Caco-2 (cell line): ENCODE results near the gene OR52E6. TPM values are rescaled to one million over a fixed set of nuclear protein-coding genes. Genes with fewer than 3 reads are reported as not detected.

Experiments used
- BruUV-seq: library from RNA; stranded (reverse); fragments of 400-500 nt; replicated peaks from 2 replicates; lab custom pipeline; 2021; lab: Mats Ljungman, UMichigan
- CTCF ChIA-PET: fragments of 300-600 bp; sonication (Branson Sonifier 250); formaldehyde crosslinking; loops from one replicate; lab custom pipeline; 2022; ENCODE audit warnings: antibody characterized with exemption; lab: Charles Lee
- POLR2A ChIA-PET: fragments of 300-600 bp; sonication (Branson Sonifier 250); formaldehyde crosslinking; loops from one replicate; lab custom pipeline; 2022; ENCODE audit warnings: antibody characterized with exemption; lab: Charles Lee
- DNase-seq, 2 experiments: peaks; one replicate each; pipeline versions ENCODE4 v3.0.0 to v3.0.0-alpha.2; 2020 to 2022
- H3K27me3 ChIP-seq: replicated peaks from 2 replicates; pipeline ENCODE4 v1.6.0; 2011; ENCODE audit warnings: low read length; ENCODE audit not compliant: control insufficient read depth, insufficient read depth
- H3K36me3 ChIP-seq: 2 replicates; pipeline ENCODE4 v1.5.1; 2011; ENCODE audit warnings: low read length; ENCODE audit not compliant: control insufficient read depth, insufficient read depth
- H3K4me1 ChIP-seq: fragments of 250-450 bp; sonication (Bioruptor Pico); 2 replicates; pipeline ENCODE4 v1.5.1; 2020; ENCODE audit warnings: mild to moderate bottlenecking
- H3K4me3 ChIP-seq: 2 replicates; pipeline ENCODE4 v1.5.1; 2011; ENCODE audit warnings: low read depth, mild to moderate bottlenecking, control low read depth, low read length
- H3K9me3 ChIP-seq: fragments of 250-450 bp; sonication (Bioruptor Pico); 2 replicates; pipeline ENCODE4 v1.5.1; 2020; ENCODE audit warnings: mild to moderate bottlenecking, moderate library complexity
- H3K27ac Mint-ChIP-seq: one replicate; pipeline ENCODE4 v1.8.0; 2022; ENCODE audit warnings: mixed read lengths; ENCODE audit not compliant: unreplicated experiment
- H3K27me3 Mint-ChIP-seq: one replicate; pipeline ENCODE4 v1.8.0; 2022; ENCODE audit warnings: mixed read lengths; ENCODE audit not compliant: insufficient read depth, unreplicated experiment
- H3K36me3 Mint-ChIP-seq: one replicate; pipeline ENCODE4 v1.8.0; 2022; ENCODE audit warnings: mild to moderate bottlenecking, mixed read lengths; ENCODE audit not compliant: insufficient read depth, unreplicated experiment
- H3K4me1 Mint-ChIP-seq: one replicate; pipeline ENCODE4 v1.8.0; 2022; ENCODE audit warnings: low read depth, mixed read lengths; ENCODE audit not compliant: unreplicated experiment
- H3K4me3 Mint-ChIP-seq: one replicate; pipeline ENCODE4 v1.8.0; 2022; ENCODE audit warnings: mild to moderate bottlenecking, moderate library complexity, mixed read lengths; ENCODE audit not compliant: unreplicated experiment
- H3K9me3 Mint-ChIP-seq: one replicate; pipeline ENCODE4 v1.8.0; 2022; ENCODE audit warnings: mixed read lengths; ENCODE audit not compliant: unreplicated experiment
- intact Hi-C: fragments of 100-400 bp; cut with micrococcal nuclease; formaldehyde crosslinking; loops from one replicate; pipeline ENCODE4 v1.10.0; 2022; ENCODE audit not compliant: unreplicated experiment
- total RNA-seq: library from RNA; stranded (reverse); gene quantifications from 2 replicates; pipeline ENCODE4 v1.2.3, GENCODE V29; 2022
- TF ChIP-seq, protein P1 (sequence below), 2 experiments: fragments of 200-600 bp in 1 of 2; IDR thresholded peaks; 1 replicate in 1 of 2; 2 replicates in 1 of 2; pipeline versions ENCODE4 v1.5.1 to v1.8.0; 2011 to 2022; ENCODE audit warnings: antibody characterized with exemption in 1 of 2, control low read depth in 1 of 2, inconsistent platforms in 1 of 2, low read depth in 1 of 2, low read length in 1 of 2, mild to moderate bottlenecking in 1 of 2, moderate library complexity in 1 of 2; ENCODE audit not compliant: insufficient read depth in 1 of 2, severe bottlenecking in 1 of 2, unreplicated experiment in 1 of 2

OR52E6 gene
- total RNA-seq, 1 experiment from 2014 or later: not detected

DNA sequence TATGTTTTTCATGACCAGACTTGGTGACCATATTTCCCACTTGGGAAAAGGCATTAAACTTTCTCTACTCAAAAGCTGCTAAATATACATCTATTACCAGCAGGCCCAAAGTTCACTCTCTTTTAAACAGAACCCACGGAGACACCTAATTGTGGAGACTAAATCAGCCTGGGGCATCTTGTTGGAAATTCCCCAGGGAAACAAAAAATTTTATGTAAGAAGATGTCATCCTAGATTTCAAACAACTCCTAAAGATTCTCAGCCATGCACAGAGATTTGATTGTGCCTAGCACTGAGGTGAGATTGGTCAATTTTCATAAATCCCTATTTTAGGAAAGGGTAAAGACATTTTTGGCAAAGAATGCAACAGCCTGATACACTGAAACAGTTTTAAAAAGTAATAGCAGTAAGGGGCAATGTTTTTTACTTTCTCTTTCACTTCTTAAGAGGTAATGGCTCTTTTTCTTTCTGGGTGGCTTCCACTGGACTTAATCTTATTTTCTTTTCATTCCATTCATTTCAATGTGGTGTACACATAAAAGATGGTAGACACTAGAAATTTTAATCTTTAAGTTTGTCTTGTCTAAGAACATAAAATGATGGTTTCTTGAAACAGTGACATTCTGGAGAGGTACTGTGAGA is 23.3 kb downstream of the OR52E6 start:
- no peak for DNase-seq
- no peaks in the 10 kb centered on the region for H3K27me3 Mint-ChIP-seq
- Histone ChIP-seq H3K4me3 (no peak overlapping the region), H3K9me3 (0 out of 2 replicates have a peak, but pooled peaks cover 3% of the 10 kb centered on the region), H3K4me1 (peaks cover 9% of the 10 kb centered on the region), H3K36me3 (no peaks in the 10 kb centered on the region), H3K27me3 (no peaks in the 10 kb centered on the region; the same call in 1 of the 2 replicates)
- H3K27ac Mint-ChIP-seq: no peak overlapping the region
- H3K9me3 Mint-ChIP-seq: no peaks in the 10 kb centered on the region
- ChIA-PET CTCF (no interaction called here), POLR2A (no interaction called here)
- H3K4me1 Mint-ChIP-seq: peaks cover under 1% of the 10 kb centered on the region
- intact Hi-C loops: no loop called here
- TF ChIP-seq, protein P1, sequence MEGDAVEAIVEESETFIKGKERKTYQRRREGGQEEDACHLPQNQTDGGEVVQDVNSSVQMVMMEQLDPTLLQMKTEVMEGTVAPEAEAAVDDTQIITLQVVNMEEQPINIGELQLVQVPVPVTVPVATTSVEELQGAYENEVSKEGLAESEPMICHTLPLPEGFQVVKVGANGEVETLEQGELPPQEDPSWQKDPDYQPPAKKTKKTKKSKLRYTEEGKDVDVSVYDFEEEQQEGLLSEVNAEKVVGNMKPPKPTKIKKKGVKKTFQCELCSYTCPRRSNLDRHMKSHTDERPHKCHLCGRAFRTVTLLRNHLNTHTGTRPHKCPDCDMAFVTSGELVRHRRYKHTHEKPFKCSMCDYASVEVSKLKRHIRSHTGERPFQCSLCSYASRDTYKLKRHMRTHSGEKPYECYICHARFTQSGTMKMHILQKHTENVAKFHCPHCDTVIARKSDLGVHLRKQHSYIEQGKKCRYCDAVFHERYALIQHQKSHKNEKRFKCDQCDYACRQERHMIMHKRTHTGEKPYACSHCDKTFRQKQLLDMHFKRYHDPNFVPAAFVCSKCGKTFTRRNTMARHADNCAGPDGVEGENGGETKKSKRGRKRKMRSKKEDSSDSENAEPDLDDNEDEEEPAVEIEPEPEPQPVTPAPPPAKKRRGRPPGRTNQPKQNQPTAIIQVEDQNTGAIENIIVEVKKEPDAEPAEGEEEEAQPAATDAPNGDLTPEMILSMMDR (IDR thresholded peaks at IDR 0.05; ENCODE audit: insufficient read depth in 1 of 2, low read depth in 1 of 2, low read length in 1 of 2, severe bottlenecking in 1 of 2, unreplicated experiment in 1 of 2): no peak
- no peaks in the 10 kb centered on the region for H3K36me3 Mint-ChIP-seq
- H3K4me3 Mint-ChIP-seq: no peak overlapping the region
- no TSS peak for BruUV-seq

DNA sequence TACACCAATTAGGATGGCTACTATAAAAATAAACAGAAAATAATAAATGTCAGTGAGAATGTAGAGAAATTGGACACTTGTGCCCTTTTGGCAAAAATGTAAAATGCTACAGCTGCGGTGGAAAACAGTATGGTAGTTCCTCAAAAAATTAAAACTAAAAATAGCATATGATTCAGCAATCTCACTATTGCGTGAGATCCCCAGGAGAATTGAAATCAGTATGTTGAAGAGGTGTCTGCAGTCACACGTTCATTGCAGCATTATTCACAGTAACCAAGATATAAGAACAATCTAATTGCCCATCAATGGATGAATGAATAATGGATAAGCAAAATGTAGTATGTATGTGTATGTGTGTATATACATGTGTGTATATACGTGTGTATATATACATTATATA is 26.2 kb downstream of the OR52E6 start:
- H3K27ac Mint-ChIP-seq: no peak overlapping the region
- TF ChIP-seq, protein P1 (IDR thresholded peaks at IDR 0.05; ENCODE audit: insufficient read depth in 1 of 2, low read depth in 1 of 2, low read length in 1 of 2, severe bottlenecking in 1 of 2, unreplicated experiment in 1 of 2): no peak
- ChIA-PET POLR2A (no interaction called here), CTCF (no interaction called here)
- no peaks in the 10 kb centered on the region for H3K9me3 Mint-ChIP-seq
- H3K9me3 ChIP-seq: no peaks in the 10 kb centered on the region
- no peaks in the 10 kb centered on the region for H3K36me3 ChIP-seq
- H3K4me1 Mint-ChIP-seq: no peaks in the 10 kb centered on the region
- peaks cover 4% of the 10 kb centered on the region; the same call in 1 of the 2 replicates for H3K4me1 ChIP-seq
- peaks cover 3% of the 10 kb centered on the region for H3K27me3 Mint-ChIP-seq
- intact Hi-C loops: no loop called here
- no peak overlapping the region for H3K4me3 Mint-ChIP-seq
- no peaks in the 10 kb centered on the region; the same call in 1 of the 2 replicates for H3K27me3 ChIP-seq
- H3K4me3 ChIP-seq: no peak overlapping the region
- no peak for DNase-seq
- no peaks in the 10 kb centered on the region for H3K36me3 Mint-ChIP-seq
- no TSS peak for BruUV-seq

DNA sequence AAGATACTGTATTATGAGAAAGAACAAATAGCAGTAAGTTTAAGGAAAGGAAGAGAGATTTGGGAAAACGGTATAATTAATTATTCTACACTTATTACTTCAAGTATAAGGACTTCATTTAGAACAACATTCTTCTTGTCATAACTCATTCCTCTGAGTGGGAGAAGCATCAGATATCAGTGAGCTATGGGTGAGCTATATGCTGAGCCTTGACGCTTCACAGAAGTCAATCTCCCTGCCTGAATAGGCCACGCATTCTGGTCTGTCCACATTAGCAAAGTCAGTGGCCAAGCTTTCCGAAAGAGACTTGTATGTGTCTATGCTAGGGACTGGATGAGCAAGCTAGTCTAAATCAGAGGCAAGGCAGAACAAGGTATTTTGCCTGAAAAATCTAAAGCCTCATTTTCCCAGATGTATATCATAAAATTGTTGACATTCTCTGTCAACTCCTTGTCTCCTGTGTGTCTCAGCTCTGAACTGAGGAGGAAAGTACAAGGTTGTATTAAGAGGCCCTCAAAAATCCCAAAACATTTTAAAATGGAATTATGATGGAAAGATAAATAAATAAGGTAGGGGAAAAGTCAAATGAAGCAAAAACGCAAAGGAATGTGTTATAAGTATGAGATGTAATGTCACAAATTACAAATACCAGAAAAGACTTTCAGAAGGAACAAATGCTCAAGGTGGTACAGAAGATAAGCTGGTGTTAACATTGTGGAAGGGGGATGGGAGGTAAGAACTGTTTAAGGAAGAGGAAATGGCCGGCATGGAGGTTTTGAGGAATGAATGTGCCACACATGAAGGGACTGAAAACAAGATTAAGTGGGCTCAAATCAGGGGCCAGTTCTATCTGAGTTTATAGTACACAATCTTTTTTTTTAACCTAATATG is 31.5 kb downstream of the OR52E6 start:
- no peak overlapping the region for H3K27ac Mint-ChIP-seq
- ChIA-PET POLR2A (no interaction called here), CTCF (interaction anchor here (1.4 kb wide), 1 partner anchor 126 kb away, joined by 5 read pairs; the partner anchor contains the start of gene TRIM5)
- Histone ChIP-seq H3K27me3 (no peaks in the 10 kb centered on the region), H3K4me3 (no peak overlapping the region), H3K36me3 (no peaks in the 10 kb centered on the region), H3K9me3 (no peaks in the 10 kb centered on the region), H3K4me1 (no peaks in the 10 kb centered on the region; the same call in 1 of the 2 replicates)
- H3K4me1 Mint-ChIP-seq: peaks cover 6% of the 10 kb centered on the region
- H3K9me3 Mint-ChIP-seq: no peaks in the 10 kb centered on the region
- TF ChIP-seq, protein P1 (IDR thresholded peaks at IDR 0.05; ENCODE audit: insufficient read depth in 1 of 2, low read depth in 1 of 2, low read length in 1 of 2, severe bottlenecking in 1 of 2, unreplicated experiment in 1 of 2): no peak
- DNase-seq: no peak
- intact Hi-C loops: no loop called here
- no peaks in the 10 kb centered on the region for H3K36me3 Mint-ChIP-seq
- no peak overlapping the region for H3K4me3 Mint-ChIP-seq
- BruUV-seq: no TSS peak
- H3K27me3 Mint-ChIP-seq: peaks cover 12% of the 10 kb centered on the region
